ENCODE data around the gene ME1.
"Not testable (repeated sequence)": the region's sequence is repeated elsewhere in the genome, so short reads cannot be mapped to it uniquely, and the experiment has no call there.

ME1 gene

DNA sequence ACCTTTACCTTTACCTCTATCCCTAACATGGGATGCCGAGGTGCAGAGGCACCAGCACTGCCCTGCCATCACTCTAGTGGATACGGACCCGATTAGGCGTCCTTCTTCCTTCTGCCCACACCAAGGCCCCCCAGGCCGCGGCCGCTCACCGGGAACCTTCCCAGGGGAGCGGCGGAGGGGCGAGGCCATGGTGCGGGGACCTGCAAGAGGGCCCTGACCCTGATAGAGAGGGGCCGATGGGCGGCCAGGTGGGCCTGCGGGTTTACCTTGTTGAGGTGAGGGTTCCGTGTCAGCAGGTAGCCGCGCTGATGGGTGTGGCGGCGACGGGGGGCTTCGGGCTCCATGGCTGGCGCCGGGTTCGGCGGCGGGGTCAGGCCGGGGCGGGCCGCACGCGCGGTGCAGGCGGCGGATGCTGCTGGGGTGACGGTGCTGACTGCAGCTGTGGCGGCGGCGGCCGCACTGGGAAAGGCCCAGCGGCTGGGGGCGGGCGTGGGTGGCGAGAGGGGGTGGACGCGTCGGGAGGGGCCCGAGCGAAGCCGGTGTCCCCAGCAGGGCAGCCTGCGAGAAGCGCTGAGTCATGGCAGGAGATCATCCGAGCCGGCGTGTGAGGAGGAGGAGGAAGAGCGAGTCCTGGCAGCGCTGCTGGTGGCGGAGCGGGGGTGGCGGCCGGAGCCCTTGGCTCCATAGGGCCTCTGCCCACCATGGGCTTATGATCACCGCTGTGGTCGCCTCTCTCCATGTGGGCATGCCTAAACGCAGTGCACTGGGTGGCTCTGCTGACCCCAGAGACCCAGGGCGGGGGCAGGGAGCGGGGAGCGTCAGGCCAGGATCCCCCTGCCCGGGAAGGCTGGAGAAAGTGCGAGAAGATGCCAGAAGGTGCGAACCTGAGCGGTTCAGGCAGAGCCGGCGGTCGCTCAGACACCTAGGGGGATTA is at the start of gene ME1:
TSS of gene ME1 (minus strand) at position 441 of the 934 bp plus-strand sequence. CDS start at position 344, 97 bp downstream.
- DNase-seq (ENCODE audit: low read depth), result peak; percentile 90

DNA sequence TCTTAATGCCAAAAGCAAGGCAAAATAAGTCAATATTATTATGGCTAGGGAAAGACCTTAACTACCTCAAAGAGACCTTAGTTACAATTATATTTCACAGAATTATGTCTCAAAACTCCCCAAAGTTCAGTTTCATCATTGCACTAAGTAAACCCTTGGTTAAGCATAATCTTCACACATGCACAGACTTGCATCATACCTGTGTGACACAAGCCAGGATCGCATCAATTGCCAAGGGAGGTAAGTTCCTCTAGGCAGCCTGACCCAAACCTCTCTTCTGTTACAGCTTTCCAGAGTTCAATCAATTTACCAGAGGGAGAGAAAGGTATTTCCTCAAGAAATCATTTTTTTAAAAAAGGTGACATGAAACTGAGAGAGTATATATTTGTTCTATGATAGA is 49.6 kb upstream of the ME1 start:
- DNase-seq (ENCODE audit: low read depth), result no peak

DNA sequence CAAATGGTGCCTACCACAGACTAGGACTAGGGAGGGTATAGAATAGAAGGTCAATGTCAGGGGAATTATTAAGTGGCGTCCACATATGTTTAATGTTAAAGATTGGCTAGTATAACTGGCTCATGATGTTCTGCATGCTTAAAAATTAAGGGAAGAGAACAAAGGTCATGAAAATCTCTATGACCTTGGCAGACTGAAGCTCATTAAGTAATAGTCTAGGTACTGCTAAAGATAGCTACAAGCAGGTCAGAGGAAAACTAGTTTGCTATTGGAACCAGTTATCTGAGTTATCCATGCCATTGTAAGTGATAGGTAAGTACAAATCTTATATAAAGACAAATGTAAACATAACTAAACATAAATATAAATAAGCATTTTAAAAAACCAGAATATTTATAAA is 48.5 kb upstream of the ME1 start:
- DNase-seq (ENCODE audit: low read depth), result no peak

DNA sequence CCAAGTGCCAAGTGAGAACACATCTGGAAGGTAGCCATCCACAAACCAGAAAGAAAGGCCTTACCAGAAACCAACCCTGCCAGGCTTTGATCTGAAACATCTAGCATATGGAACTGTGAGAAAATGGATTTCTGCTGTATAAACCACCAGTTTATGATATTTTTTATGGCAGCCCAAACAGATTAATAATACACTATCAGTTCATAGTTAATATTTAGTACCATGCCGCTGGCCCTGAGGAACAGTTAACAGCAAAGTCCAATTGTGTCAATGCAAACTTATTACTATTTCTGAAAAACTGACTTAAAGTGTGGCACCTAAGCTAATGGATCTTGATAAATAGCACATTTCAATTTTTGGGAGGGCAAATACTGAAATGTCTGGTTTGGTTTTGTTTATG is 46.1 kb upstream of the ME1 start:
- DNase-seq (ENCODE audit: low read depth), result no peak

DNA sequence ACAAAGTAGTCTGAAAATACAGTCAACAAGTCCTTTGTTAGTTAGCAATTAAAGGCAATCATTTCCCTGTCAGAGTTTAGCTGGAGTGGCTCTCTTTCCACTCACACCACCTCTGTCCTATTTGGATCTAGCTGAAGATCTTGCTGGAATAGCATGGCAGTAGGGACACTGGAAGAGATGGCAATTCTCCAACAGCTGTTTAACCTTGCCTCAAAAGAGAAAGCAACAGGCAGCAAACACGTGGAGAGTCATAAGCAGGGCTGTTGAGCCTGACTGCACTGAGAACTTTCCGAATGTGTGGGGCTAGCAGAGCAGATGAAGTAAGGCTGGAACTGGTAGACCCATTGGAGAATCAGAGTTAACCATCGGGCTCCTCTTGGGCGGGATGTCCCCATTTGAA is 43.5 kb upstream of the ME1 start:
- peak; percentile 6 for DNase-seq (ENCODE audit: low read depth)

DNA sequence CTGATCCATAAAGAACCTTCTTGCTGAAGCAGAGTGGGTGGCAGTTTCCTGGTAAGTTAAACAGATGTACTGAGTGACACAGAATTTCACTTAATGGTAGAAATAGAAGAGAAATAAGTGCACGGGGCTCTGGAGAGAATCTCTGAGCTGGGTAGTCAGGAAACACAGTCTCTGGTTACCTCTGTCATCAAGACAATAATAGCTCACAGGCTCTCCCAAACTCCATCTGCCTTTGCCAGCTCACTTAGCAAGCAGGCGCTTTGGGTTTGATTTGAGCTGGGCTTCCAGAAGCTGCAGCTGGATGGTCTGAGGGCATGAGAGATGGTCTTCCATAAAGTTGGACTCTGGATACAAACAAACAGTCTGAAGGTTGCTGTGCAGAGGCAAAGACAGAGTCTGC is 41.9 kb upstream of the ME1 start:
- no peak for DNase-seq (ENCODE audit: low read depth)

DNA sequence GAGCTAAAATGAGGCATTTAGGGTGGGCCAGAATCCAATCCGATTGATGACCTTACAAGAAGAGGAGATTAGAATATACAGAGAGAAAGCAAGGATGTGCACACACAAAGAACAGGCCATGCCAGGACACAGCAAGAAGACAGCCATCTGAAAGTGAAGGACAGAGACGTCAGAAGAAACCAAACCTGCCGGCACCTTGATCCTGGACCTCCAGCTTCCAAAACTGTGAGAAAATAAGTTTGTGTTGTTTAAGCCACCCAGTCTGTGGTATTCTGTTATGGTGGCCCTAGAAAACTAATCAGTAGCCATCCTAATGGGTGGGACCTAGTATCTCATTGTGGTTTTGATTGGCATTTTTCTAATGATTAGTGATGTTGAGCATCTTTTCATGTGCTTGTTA is 39.7 kb upstream of the ME1 start:
- no peak for DNase-seq (ENCODE audit: low read depth)

DNA sequence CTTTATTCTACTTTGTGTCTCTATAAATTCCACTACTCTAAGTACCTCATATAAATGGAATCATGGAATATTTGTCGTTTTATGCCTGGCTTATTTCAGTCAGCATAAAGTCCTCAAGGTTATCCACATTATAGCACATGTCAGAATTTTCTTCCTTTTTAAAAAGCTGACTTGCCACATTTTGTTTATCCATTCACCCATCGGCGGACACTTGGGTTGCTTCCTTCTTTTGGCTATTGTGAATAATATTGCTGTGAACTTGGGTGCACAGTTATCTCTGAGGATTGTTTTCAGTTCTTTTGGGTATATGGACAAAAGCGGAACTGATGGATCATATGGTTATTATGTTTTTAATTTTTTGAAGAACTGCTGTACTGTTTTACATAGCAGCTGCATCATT is 39.1 kb upstream of the ME1 start:
- no peak for DNase-seq (ENCODE audit: low read depth)

DNA sequence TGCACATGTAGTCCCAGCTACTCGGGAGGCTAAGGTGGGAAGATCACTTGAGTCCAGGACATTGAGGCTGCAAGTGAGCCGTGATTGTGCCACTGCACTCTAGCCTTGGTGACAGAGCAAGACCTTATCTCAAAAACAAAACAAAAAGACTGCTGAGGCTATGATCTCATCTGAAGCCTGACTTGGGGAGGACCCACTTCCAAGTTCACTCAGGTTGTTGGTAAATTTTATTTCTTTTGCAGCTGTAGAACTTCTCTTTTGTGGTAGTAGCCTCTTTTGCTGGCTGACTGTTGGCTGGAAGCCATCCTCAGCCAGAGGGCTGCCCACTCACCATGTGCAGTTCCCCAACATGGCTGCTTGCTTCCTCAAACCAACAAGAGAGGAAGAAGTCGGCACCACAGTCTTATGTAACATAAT is 36.8 kb upstream of the ME1 start:
- no peak for DNase-seq (ENCODE audit: low read depth)

DNA sequence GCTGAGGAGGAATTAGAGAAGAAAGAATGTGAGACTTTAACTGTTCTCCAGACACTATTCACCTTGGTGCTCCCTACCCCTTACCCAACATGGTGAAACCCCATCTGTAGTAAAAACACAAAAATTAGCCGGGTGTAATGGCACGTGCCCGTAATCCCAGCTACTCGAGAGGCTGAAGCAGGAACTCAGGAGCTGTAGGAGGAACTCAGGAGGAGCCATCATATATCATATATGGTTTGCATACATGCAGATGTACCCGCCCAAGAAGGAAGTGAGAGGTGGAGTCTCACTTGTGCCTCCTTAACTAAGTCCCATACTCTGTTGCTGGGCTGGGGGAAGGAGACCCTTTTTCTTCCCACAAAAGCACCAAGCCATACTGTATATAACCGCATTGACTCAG is 35.5 kb upstream of the ME1 start:
- DNase-seq (ENCODE audit: low read depth), result no peak

DNA sequence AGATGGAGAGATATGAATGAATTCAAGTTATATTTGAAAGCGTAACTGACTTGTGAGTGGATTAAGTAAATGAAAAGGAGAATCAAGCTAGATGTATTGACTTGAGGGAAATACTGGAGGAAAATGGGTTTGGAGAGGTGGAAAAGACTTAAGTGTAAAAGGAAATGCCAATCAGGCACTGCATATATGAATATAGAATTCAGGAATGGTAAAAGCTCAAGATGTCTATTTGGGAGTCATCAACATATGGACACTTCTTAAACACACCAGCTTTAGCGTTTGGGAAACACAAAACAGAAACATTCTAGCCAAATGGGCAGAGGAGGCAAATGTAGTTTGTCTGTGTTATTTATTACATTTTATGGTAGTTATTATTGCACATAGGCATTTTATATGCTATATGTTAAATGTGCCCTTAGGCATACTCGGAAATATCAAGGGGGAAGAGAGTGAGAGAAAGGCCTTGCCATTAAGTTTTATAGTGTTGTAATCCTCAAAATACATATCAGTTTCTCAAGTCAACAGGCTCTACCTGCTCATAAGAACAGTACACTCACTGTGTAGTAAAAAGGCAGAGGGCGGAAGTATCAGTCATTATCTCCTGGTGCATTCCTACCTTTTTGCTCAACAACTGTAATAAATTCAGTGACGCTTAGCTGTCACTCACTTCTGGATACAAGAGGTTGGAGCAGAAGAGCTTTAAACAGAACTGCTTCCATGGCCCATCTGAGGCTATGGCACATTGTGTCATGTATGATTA is 33.7 kb upstream of the ME1 start:
- DNase-seq (ENCODE audit: low read depth), result no peak

DNA sequence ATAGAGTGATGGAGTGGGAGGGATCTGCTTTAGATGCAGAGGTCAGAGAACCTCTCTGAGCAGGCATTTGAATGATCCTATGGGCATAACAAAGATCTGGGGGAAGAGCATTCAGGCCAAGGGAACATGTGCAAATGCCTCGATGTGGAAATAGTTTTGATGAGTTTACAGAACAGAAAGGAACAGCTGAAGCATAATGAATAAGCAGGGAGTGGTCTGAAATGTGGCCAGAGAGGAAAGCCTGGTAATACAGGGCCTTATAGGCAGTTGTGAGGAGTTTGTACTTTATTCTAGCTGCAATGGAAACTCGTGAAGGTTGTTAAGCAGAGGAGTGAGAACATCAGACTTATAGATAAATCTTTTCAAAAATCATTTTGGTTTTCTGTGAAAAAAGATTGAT is 33.0 kb upstream of the ME1 start:
- DNase-seq (ENCODE audit: low read depth), result no peak

DNA sequence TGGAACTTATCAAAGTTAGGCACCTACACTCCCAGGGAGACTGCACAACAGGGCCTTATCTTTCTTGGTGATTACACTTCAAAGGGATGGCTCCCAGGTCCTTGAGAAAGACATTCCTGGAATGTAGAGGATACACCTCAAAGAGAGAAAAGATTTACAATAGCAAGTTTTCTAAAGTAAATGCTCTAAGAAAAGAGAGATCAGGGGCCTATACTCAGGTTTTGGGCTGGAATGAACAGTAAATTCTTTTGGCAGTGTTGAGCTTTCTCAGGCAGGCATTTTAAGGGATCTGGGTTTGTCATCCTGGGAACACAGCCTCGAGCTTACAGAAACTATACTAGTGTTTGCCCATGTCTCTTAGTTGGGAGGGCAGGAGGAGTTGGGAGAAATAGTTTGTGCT is 31.7 kb upstream of the ME1 start:
- DNase-seq (ENCODE audit: low read depth), result no peak

DNA sequence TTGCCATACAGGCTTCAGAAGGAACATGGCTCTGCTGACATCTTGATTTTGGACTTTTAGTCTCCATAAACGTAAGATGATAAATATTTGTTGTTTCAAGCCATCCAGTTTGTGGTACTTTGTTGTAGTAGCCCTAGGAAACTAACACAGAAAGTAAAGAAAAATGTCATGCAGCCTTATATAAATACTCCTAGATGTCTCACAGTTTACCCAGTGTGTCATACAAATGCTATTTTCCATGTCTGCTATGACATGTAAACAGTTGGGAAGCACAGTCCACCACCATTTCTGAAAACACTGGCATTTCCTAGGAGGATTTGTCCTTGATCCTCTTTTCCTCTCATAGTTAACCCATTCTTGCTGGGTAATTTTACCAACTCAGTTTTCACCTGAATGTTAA is 30.6 kb upstream of the ME1 start:
- peak; percentile 7 for DNase-seq (ENCODE audit: low read depth)

DNA sequence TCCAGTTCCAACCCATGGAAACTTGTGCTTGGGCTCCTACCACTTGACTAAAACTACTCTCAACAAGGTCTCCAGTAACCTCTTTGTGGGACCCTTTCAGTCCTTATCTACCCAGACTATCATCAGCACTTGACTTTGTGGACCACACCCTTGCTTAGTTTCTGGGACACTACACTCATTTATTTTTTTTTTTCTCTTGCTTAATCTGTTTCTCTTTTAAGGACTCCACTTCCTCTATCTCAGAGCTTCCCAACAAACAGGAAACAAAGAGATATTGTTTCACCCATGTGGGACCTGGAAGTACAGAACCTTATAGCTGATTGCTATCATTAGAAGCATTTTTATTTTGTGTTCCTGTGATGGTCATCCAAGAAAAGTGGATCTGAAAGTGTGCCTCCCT is 28.8 kb upstream of the ME1 start:
- no peak for DNase-seq (ENCODE audit: low read depth)

DNA sequence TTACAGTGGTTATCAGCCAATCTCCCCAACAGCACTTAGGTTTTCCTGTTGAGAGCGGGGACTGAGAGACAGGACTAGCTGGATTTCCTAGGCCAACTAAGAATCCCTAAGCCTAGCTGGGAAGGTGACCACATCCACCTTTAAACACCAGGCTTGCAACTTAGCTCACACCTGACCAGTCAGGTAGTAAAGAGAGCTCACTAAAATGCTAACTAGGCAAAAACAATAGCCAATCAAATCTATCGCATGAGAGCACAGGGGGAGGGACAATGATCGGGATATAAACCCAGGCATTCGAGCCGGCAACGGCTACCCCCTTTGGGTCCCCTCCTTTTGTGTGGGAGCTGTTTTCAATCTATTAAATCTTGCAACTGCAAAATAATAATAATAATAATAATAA is 19.2 kb upstream of the ME1 start:
- DNase-seq (ENCODE audit: low read depth), result not testable (repeated sequence)

DNA sequence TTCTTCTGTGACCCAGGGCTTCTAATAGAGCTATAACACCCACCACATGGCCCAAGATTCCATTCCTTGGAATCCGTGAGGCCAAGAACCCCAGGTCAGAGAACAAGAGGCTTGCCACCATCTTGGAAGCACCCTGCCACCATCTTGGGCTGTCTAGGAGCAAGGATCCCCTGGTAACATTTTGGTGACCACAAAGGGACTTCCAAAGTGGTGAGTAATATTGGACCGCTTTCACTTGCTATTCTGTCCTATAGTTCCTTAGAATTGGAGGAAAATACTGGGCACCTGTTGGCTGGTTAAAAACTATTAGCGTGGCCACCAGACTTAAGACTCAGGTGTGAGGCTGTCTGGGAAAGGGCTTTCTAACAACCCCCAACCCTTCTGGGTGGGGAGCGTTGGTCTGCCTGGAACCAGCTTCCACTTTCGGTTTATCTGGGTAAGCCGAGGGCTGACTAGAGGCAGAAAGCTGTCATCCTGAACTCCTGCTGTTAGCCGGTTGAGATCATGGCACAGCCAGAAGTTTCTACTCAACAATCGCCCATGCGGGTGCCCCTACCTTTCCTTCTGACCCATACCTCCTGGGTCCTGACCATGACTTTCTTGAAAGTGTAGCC is 13.3 kb upstream of the ME1 start:
- DNase-seq (ENCODE audit: low read depth), result not testable (repeated sequence)

DNA sequence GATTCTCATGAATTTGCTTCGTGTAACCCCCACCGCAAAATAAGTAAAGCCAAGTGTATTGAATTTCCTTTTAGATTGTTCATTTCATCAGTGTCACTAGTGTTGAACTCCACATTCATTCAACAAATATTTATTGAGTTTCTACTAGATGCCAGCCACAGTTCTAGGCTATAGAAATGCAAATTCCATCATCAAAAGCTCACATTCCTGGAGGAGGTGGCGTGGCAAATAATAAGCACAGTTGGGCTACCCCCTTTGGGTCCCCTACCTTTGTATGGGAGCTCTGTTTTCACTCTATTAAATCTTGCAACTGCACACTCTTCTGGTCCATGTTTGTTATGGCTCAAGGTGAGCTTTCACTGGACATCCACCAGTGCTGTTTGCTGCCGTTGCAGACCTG is 12.7 kb upstream of the ME1 start:
- no peak for DNase-seq (ENCODE audit: low read depth)

DNA sequence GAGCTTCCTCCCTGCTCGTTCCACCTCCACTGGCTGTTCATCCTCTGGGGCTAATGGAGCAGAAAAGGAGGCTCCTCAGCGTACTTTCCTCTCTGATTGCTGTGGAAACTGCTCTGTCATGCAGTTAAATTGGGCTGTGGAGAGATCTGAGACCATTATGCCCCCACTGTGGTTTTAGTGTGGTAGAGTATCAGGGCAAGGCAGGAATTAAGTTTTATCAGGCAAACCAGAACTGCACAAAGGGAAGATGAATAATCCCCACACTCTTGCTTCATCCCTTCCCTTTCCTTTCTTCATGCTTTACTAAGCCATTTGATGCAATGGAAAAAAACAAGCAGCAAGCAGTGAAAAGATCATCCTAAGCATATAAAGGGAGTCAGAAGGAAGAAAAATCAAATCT is 11.9 kb upstream of the ME1 start:
- peak; percentile 9 for DNase-seq (ENCODE audit: low read depth)

DNA sequence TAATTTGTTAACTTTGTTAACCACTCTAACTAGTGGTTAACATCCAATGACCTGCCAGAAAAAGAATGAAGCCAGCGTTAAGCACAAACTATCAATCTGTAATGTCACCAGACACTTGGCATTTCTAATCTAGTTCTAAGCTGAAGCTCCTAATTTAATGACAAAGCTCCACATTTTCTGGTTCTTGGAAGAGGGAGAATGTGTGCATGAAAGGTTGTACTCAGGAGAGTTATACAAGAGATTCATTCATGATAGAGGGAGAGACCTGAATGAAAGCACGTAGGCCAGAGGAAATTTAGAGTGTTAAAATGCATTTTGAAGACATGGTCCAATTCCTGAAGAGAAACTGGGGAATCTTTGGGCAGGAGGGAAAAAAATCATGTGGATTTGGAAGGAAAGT is 8.3 kb upstream of the ME1 start:
- DNase-seq (ENCODE audit: low read depth), result no peak

DNA sequence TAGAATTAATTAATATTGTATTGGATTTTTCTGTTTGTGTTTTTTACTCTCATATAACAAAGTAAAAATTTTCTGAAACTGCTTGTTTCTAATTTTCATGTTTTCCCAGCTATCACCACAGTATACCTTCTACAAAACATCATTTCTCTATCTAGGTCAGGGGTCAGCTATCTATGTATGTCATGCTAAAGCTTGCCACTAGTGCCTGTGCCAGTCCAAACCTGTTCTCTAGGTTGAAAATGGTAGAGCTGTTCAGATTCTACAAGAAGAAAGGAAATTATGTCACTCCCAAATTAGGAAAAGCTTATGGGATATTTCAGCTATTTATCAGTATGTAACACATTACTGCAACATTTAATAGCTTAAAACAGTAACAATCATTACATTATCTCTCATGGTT is 5.8 kb upstream of the ME1 start:
- DNase-seq (ENCODE audit: low read depth), result no peak

DNA sequence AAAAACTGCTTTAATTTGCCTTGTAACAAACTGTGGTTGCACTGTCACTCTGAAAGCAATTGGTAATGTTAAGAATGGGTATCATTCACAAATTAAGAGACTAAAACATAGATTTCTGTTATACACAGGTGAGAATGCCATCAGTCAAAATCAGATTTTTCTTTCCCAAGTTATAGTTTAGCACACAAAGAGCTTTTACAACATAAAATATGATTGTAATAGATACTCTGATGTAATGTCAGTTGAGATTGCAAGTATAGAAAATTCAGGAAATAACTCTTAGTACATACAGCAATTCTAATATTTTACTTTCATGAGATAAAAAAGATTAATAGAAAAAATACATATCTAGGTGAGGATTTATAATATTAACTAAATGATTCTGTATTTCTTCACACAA is 2.3 kb upstream of the ME1 start:
- no peak for DNase-seq (ENCODE audit: low read depth)

DNA sequence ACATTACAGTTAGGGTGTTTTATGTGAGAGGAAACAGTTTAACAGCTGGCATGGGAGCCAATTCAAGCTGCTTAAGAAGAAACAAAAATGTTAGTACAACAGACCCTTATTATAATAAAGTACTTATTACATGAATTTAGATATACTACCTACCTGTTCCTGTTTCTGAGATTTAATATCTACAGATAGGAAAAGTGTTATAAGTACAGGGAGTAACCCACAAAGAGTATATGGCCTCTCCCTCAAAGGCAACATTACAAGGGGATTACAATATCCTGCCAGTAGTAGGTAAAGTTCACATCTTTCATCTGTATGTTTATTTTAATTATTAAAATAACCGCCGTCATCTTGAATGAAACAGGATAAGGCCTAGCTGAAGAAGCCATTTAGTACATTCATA is 1.8 kb upstream of the ME1 start:
- DNase-seq (ENCODE audit: low read depth), result no peak

Measured in EH (cell line).